ENCODE measurements around the gene KIZ. TPM values are rescaled to one million over a fixed set of nuclear protein-coding genes. Genes with fewer than 3 reads are reported as not detected.
A peak's percentile ranks its signal among the peaks of the same experiment; 100 is the strongest.

Gene KIZ
- total RNA-seq, 2 experiments from 2014 or later: 31.1 to 33.8 TPM

DNA sequence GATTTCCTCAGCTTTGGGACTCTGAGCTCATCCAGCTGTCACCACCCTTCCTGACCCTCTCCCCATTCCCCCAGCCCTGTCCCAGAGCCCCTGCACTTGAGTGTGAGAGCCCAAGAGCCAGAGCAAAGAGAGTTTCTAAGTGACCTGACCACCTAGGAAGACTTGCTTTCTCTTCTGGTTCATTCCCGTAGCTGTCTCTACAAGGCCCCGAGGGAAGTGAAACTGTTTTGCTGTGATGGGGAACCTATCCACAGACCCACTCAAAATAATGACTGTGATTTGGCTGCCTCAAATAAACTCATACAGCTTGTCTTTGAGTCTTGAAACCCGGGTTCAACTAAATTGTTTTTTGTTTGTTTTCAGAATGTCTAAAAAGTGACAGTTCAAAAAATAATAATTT lies 102.6 kb downstream of the KIZ start:
- ATAC-seq (ENCODE audit: poor library complexity): no peak
- intact Hi-C loops (cut with DNase I, micrococcal nuclease): no loop called here
- peak in 2 of 14 experiments; percentile 2 to 4 for DNase-seq
- TF ChIP-seq, protein P1, sequence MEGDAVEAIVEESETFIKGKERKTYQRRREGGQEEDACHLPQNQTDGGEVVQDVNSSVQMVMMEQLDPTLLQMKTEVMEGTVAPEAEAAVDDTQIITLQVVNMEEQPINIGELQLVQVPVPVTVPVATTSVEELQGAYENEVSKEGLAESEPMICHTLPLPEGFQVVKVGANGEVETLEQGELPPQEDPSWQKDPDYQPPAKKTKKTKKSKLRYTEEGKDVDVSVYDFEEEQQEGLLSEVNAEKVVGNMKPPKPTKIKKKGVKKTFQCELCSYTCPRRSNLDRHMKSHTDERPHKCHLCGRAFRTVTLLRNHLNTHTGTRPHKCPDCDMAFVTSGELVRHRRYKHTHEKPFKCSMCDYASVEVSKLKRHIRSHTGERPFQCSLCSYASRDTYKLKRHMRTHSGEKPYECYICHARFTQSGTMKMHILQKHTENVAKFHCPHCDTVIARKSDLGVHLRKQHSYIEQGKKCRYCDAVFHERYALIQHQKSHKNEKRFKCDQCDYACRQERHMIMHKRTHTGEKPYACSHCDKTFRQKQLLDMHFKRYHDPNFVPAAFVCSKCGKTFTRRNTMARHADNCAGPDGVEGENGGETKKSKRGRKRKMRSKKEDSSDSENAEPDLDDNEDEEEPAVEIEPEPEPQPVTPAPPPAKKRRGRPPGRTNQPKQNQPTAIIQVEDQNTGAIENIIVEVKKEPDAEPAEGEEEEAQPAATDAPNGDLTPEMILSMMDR (IDR thresholded peaks at IDR 0.05): no peak
- Histone ChIP-seq H3K36me3 (ENCODE audit: insufficient read depth, low read length) (peaks cover 20% of the 10 kb centered on the region), H3K27me3 (ENCODE audit: control insufficient read depth in 1 of 2, insufficient read depth in 2 of 2, low read length in 2 of 2) (no peaks in the 10 kb centered on the region), H3K9me3 (ENCODE audit: control insufficient read depth in 1 of 2, insufficient read depth in 1 of 2, low read length in 2 of 2) (no peaks in the 10 kb centered on the region), H3K4me1 (ENCODE audit: insufficient read depth, low read length) (no peaks in the 10 kb centered on the region), H3K4me3 (ENCODE audit: low read length) (no peak overlapping the region), H3K27ac (ENCODE audit: low read depth in 1 of 2, low read length in 2 of 2) (no peak overlapping the region)
- CTCF ChIA-PET: no interaction called here
- POLR2A ChIA-PET: no interaction called here
- Mint-ChIP-seq H3K9me3 (no peaks in the 10 kb centered on the region), H3K4me1 (ENCODE audit: low read depth) (no peaks in the 10 kb centered on the region), H3K27me3 (no peaks in the 10 kb centered on the region), H3K4me3 (no peak overlapping the region), H3K36me3 (ENCODE audit: low read depth) (peaks cover 65% of the 10 kb centered on the region), H3K27ac (no peak overlapping the region)

GRCh38 chr20:21229163-21229562 lies 103.3 kb downstream of the KIZ start:
- ATAC-seq (ENCODE audit: poor library complexity): no peak
- Histone ChIP-seq H3K9me3 (ENCODE audit: control insufficient read depth in 1 of 2, insufficient read depth in 1 of 2, low read length in 2 of 2) (no peaks in the 10 kb centered on the region), H3K27me3 (ENCODE audit: control insufficient read depth in 1 of 2, insufficient read depth in 2 of 2, low read length in 2 of 2) (no peaks in the 10 kb centered on the region), H3K4me1 (ENCODE audit: insufficient read depth, low read length) (no peaks in the 10 kb centered on the region), H3K27ac (ENCODE audit: low read depth in 1 of 2, low read length in 2 of 2) (no peak overlapping the region), H3K36me3 (ENCODE audit: insufficient read depth, low read length) (peaks cover 20% of the 10 kb centered on the region), H3K4me3 (ENCODE audit: low read length) (no peak overlapping the region)
- H3K4me3 Mint-ChIP-seq: no peak overlapping the region
- no peaks in the 10 kb centered on the region for H3K27me3 Mint-ChIP-seq
- TF ChIP-seq, protein P1 (IDR thresholded peaks at IDR 0.05): no peak
- no peak for DNase-seq
- H3K27ac Mint-ChIP-seq: no peak overlapping the region
- no peaks in the 10 kb centered on the region for H3K4me1 Mint-ChIP-seq (ENCODE audit: low read depth)
- no peaks in the 10 kb centered on the region for H3K9me3 Mint-ChIP-seq
- CTCF ChIA-PET: no interaction called here
- H3K36me3 Mint-ChIP-seq (ENCODE audit: low read depth): peaks cover 65% of the 10 kb centered on the region
- intact Hi-C loops (cut with DNase I, micrococcal nuclease): no loop called here
- POLR2A ChIA-PET: no interaction called here

GRCh38 chr20:21230220-21230619 lies 104.3 kb downstream of the KIZ start:
- ATAC-seq (ENCODE audit: poor library complexity): no peak
- H3K9me3 ChIP-seq (ENCODE audit: control insufficient read depth in 1 of 2, insufficient read depth in 1 of 2, low read length in 2 of 2): no peaks in the 10 kb centered on the region
- ChIA-PET CTCF (no interaction called here), POLR2A (no interaction called here)
- Mint-ChIP-seq H3K36me3 (ENCODE audit: low read depth) (peaks cover 65% of the 10 kb centered on the region), H3K9me3 (no peaks in the 10 kb centered on the region), H3K4me1 (ENCODE audit: low read depth) (no peaks in the 10 kb centered on the region), H3K4me3 (no peak overlapping the region), H3K27ac (no peak overlapping the region), H3K27me3 (no peaks in the 10 kb centered on the region)
- TF ChIP-seq, protein P1 (IDR thresholded peaks at IDR 0.05): no peak
- no peaks in the 10 kb centered on the region for H3K4me1 ChIP-seq (ENCODE audit: insufficient read depth, low read length)
- DNase-seq: no peak
- H3K4me3 ChIP-seq (ENCODE audit: low read length): no peak overlapping the region
- intact Hi-C loops (cut with DNase I, micrococcal nuclease): loop anchor here in 1 of 2 experiments (10.0 kb wide), 1 partner anchor 115 kb away; no protein-coding TSS in a partner anchor
- H3K27me3 ChIP-seq (ENCODE audit: control insufficient read depth in 1 of 2, insufficient read depth in 2 of 2, low read length in 2 of 2): no peaks in the 10 kb centered on the region
- peaks cover 20% of the 10 kb centered on the region for H3K36me3 ChIP-seq (ENCODE audit: insufficient read depth, low read length)
- no peak overlapping the region for H3K27ac ChIP-seq (ENCODE audit: low read depth in 1 of 2, low read length in 2 of 2)
